ENCODE results near the gene FOXRED1.

Gene FOXRED1

DNA sequence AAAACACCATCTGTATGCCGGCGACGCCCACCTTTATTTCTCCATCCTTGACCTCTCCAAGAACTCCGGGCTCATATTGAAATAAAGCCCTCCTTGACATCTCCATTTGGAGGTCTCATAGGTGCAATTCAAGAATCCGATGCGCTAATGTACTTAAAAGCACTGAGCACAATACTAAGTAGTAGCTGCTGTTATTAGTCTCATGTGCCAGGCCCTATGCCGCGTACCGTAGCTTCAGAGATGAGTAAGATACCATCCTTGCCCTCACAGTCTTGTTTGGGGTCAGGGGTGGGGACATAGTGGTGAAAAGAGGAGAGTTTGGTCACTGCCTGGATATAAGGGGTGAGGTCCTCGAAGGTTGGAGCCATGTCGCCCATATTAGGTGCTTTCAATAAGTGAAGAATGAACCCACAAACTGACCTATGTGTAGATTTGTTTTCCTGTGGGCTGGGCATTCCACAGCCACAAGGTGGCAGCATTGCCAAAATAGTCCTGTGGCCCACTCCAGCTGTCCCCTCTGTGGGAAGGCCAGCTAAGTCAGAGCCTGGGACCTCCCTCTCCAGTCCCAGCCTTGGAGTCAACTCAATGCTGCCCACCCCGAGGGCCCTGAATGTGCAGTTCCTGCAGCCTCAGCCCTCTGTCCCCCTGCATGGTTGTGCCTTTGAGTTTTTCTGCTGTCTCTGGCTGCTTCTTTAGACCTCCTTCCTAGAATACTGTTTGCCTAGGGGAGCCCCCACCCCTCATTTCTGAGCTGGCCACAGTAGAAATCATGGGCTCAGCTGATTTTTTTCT is 41.4 kb downstream of the FOXRED1 start:
- Histone ChIP-seq H3K4me3 (ENCODE audit: control insufficient read depth in 1 of 7, extremely low read depth in 1 of 7, insufficient read depth in 4 of 7, low read depth in 2 of 7, low read length in 6 of 7) (no peak overlapping the region), H3K36me3 (ENCODE audit: control insufficient read depth in 4 of 4, insufficient read depth in 4 of 4, low read length in 3 of 4) (peaks cover 0 to 40% (median 11%) of the 10 kb centered on the region in 4 experiments), H3K4me1 (ENCODE audit: control extremely low read depth in 1 of 4, control insufficient read depth in 4 of 4, insufficient read depth in 4 of 4, low read length in 3 of 4) (peaks cover 3 to 50% (median 25%) of the 10 kb centered on the region in 4 experiments), H3K9me3 (ENCODE audit: control extremely low read depth in 1 of 5, control insufficient read depth in 4 of 5, insufficient read depth in 2 of 5, low read depth in 1 of 5, low read length in 4 of 5) (peaks cover 0 to under 1% (median 0%) of the 10 kb centered on the region in 5 experiments), H3K27ac (ENCODE audit: insufficient read depth in 1 of 2, low read depth in 1 of 2, low read length in 2 of 2, poor library complexity in 1 of 2, severe bottlenecking in 2 of 2) (no peak overlapping the region), H3K27me3 (replicated peaks in 2 of 5; ENCODE audit: control insufficient read depth in 4 of 5, insufficient read depth in 5 of 5, low read length in 4 of 5) (no peaks in the 10 kb centered on the region)
- peak; percentile 72 to 77 (median 75) for DNase-seq
- WGBS (ENCODE audit: insufficient coverage): 66% methylated on average over 12 of the region's 12 CpGs
- ChIA-PET POLR2A (interaction anchor here (0.5 to 1.3 kb wide), 3 partner anchors 83 to 110 kb away, joined by 3 to 4 read pairs (median 3); no protein-coding TSS in a partner anchor), CTCF (interaction anchor here (0.7 to 11.9 kb wide), 41 partner anchors 9 to 1035 kb away, joined by 3 to 105 read pairs (median 5); partner anchors contain the start of gene ST3GAL4)

- no peak for DNase-seq
These were observed 42.0 kb downstream of the FOXRED1 start for GRCh38 chr11:126310992-126311310.

GRCh38 chr11:126311401-126312291 is 42.7 kb downstream of the FOXRED1 start:
- 73% methylated on average over 9 of the region's 14 CpGs for WGBS (ENCODE audit: insufficient coverage)
- H3K27me3 ChIP-seq (replicated peaks in 2 of 5; ENCODE audit: control insufficient read depth in 4 of 5, insufficient read depth in 5 of 5, low read length in 4 of 5): no peaks in the 10 kb centered on the region
- ChIA-PET CTCF (interaction anchor here (0.7 to 11.9 kb wide), 40 partner anchors 7 to 1034 kb away, joined by 3 to 105 read pairs (median 5); partner anchors contain the start of gene ST3GAL4), POLR2A (interaction anchor here (1.2 kb wide), 1 partner anchor 105 kb away, joined by 4 read pairs; no protein-coding TSS in a partner anchor)
- H3K27ac ChIP-seq (ENCODE audit: insufficient read depth in 1 of 2, low read depth in 1 of 2, low read length in 2 of 2, poor library complexity in 1 of 2, severe bottlenecking in 2 of 2): no peak overlapping the region
- H3K36me3 ChIP-seq (ENCODE audit: control insufficient read depth in 4 of 4, insufficient read depth in 4 of 4, low read length in 3 of 4): peaks cover 0 to 42% (median 8%) of the 10 kb centered on the region in 4 experiments
- no peak overlapping the region for H3K4me3 ChIP-seq (ENCODE audit: control insufficient read depth in 1 of 7, extremely low read depth in 1 of 7, insufficient read depth in 4 of 7, low read depth in 2 of 7, low read length in 6 of 7)
- H3K4me1 ChIP-seq (ENCODE audit: control extremely low read depth in 1 of 4, control insufficient read depth in 4 of 4, insufficient read depth in 4 of 4, low read length in 3 of 4): peaks cover 3 to 50% (median 25%) of the 10 kb centered on the region in 4 experiments
- H3K9me3 ChIP-seq (ENCODE audit: control extremely low read depth in 1 of 5, control insufficient read depth in 4 of 5, insufficient read depth in 2 of 5, low read depth in 1 of 5, low read length in 4 of 5): peaks cover 0 to 2% (median 0%) of the 10 kb centered on the region in 5 experiments
- peak; percentile 25 to 84 (median 70) for DNase-seq

More at GRCh38 chr11:126310992-126311310, 42.0 kb downstream of the FOXRED1 start:
- POLR2A ChIA-PET: interaction anchor here (0.5 to 1.3 kb wide), 3 partner anchors 82 to 109 kb away, joined by 3 to 4 read pairs (median 3); no protein-coding TSS in a partner anchor
- Histone ChIP-seq H3K9me3 (ENCODE audit: control extremely low read depth in 1 of 5, control insufficient read depth in 4 of 5, insufficient read depth in 2 of 5, low read depth in 1 of 5, low read length in 4 of 5) (peaks cover 0 to 2% (median 0%) of the 10 kb centered on the region in 5 experiments), H3K36me3 (ENCODE audit: control insufficient read depth in 4 of 4, insufficient read depth in 4 of 4, low read length in 3 of 4) (peaks cover 0 to 42% (median 11%) of the 10 kb centered on the region in 4 experiments), H3K4me1 (ENCODE audit: control extremely low read depth in 1 of 4, control insufficient read depth in 4 of 4, insufficient read depth in 4 of 4, low read length in 3 of 4) (peaks cover 3 to 50% (median 25%) of the 10 kb centered on the region in 4 experiments), H3K27me3 (replicated peaks in 2 of 5; ENCODE audit: control insufficient read depth in 4 of 5, insufficient read depth in 5 of 5, low read length in 4 of 5) (no peaks in the 10 kb centered on the region), H3K27ac (ENCODE audit: insufficient read depth in 1 of 2, low read depth in 1 of 2, low read length in 2 of 2, poor library complexity in 1 of 2, severe bottlenecking in 2 of 2) (no peak overlapping the region), H3K4me3 (ENCODE audit: control insufficient read depth in 1 of 7, extremely low read depth in 1 of 7, insufficient read depth in 4 of 7, low read depth in 2 of 7, low read length in 6 of 7) (no peak overlapping the region)
- CTCF ChIA-PET: interaction anchor here (0.7 to 11.9 kb wide), 41 partner anchors 8 to 1034 kb away, joined by 3 to 105 read pairs (median 5); partner anchors contain the start of gene ST3GAL4
- WGBS (ENCODE audit: insufficient coverage): 51% methylated on average over 5 of the region's 6 CpGs

DNA sequence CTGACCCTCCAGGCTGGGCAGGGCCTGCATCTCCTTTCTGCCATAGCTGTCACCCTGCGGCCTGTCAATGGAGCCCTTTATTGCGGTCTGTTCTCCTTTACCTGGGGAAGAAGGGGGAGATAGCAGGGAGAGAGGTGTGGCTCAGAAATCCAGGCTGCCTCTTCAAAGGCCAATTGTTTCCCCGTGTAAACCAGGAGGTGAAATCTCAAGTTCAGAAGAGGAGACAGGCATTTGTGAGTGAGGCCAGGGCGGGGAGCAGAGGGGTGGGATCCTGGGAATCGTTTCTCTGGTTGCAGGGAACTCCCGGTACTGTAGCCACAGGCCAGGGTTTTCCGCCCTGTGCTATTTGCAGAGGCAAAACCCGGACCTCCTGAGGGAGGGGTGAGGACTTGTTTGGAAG is 44.0 kb downstream of the FOXRED1 start:
- Histone ChIP-seq H3K27me3 (replicated peaks in 2 of 5; ENCODE audit: control insufficient read depth in 4 of 5, insufficient read depth in 5 of 5, low read length in 4 of 5) (no peaks in the 10 kb centered on the region), H3K4me3 (ENCODE audit: control insufficient read depth in 1 of 7, extremely low read depth in 1 of 7, insufficient read depth in 4 of 7, low read depth in 2 of 7, low read length in 6 of 7) (no peak overlapping the region), H3K36me3 (ENCODE audit: control insufficient read depth in 4 of 4, insufficient read depth in 4 of 4, low read length in 3 of 4) (peaks cover 0 to 37% (median 8%) of the 10 kb centered on the region in 4 experiments), H3K4me1 (ENCODE audit: control extremely low read depth in 1 of 4, control insufficient read depth in 4 of 4, insufficient read depth in 4 of 4, low read length in 3 of 4) (peaks cover 8 to 57% (median 33%) of the 10 kb centered on the region in 4 experiments), H3K9me3 (ENCODE audit: control extremely low read depth in 1 of 5, control insufficient read depth in 4 of 5, insufficient read depth in 2 of 5, low read depth in 1 of 5, low read length in 4 of 5) (peaks cover 0 to 2% (median 0%) of the 10 kb centered on the region in 5 experiments), H3K27ac (ENCODE audit: insufficient read depth in 1 of 2, low read depth in 1 of 2, low read length in 2 of 2, poor library complexity in 1 of 2, severe bottlenecking in 2 of 2) (no peak overlapping the region)
- POLR2A ChIA-PET: interaction anchor here (0.6 kb wide), 1 partner anchor 166 kb away, joined by 4 read pairs; no protein-coding TSS in a partner anchor
- no peak for DNase-seq
- CTCF ChIA-PET: interaction anchor here (1.1 to 11.9 kb wide), 7 partner anchors 29 to 167 kb away, joined by 3 to 105 read pairs (median 20); partner anchors contain the start of gene ST3GAL4
- WGBS (ENCODE audit: insufficient coverage): 96% methylated on average over 5 of the region's 8 CpGs

DNA sequence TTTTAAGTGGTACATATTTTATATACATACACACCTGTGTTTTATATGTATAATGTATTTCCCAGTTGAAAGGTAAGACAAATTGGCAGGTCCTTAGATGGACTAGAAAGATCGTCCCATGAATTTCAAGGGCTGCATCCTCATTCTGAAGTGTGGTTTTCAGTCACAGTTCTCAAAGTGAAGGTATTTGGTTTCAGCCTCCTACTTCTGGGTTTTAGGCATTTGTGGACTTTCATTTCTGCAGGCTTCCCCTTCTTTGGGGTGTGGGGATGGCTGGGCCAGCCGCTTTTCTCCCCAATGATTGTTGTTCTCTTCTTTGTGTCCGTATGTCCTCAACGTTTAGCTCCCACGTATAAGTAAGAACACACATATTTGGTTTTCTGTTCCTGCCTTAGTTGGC is 44.9 kb downstream of the FOXRED1 start:
- WGBS (ENCODE audit: insufficient coverage): 88% methylated on average over 1 of the region's 5 CpGs
- Histone ChIP-seq H3K9me3 (ENCODE audit: control extremely low read depth in 1 of 5, control insufficient read depth in 4 of 5, insufficient read depth in 2 of 5, low read depth in 1 of 5, low read length in 4 of 5) (peaks cover 0 to 2% (median 0%) of the 10 kb centered on the region in 5 experiments), H3K4me1 (ENCODE audit: control extremely low read depth in 1 of 4, control insufficient read depth in 4 of 4, insufficient read depth in 4 of 4, low read length in 3 of 4) (peaks cover 15 to 64% (median 42%) of the 10 kb centered on the region in 4 experiments), H3K4me3 (ENCODE audit: control insufficient read depth in 1 of 7, extremely low read depth in 1 of 7, insufficient read depth in 4 of 7, low read depth in 2 of 7, low read length in 6 of 7) (no peak overlapping the region), H3K27me3 (replicated peaks in 2 of 5; ENCODE audit: control insufficient read depth in 4 of 5, insufficient read depth in 5 of 5, low read length in 4 of 5) (no peaks in the 10 kb centered on the region), H3K27ac (ENCODE audit: insufficient read depth in 1 of 2, low read depth in 1 of 2, low read length in 2 of 2, poor library complexity in 1 of 2, severe bottlenecking in 2 of 2) (no peak overlapping the region), H3K36me3 (ENCODE audit: control insufficient read depth in 4 of 4, insufficient read depth in 4 of 4, low read length in 3 of 4) (peaks cover 0 to 30% (median 5%) of the 10 kb centered on the region in 4 experiments)
- ChIA-PET CTCF (interaction anchor here (0.7 to 11.9 kb wide), 4 partner anchors 24 to 166 kb away, joined by 3 to 105 read pairs (median 12); no protein-coding TSS in a partner anchor), POLR2A (no interaction called here)
- DNase-seq: no peak

GRCh38 chr11:126317432-126317755 is 48.4 kb downstream of the FOXRED1 start:
- ChIA-PET CTCF (interaction anchor here (1.0 to 2.0 kb wide), 6 partner anchors 10 to 166 kb away, joined by 3 to 12 read pairs (median 4); no protein-coding TSS in a partner anchor), POLR2A (interaction anchor here (0.7 kb wide), 1 partner anchor 24 kb away, joined by 3 read pairs; no protein-coding TSS in a partner anchor)
- no peak for DNase-seq
- no peaks in the 10 kb centered on the region for H3K27me3 ChIP-seq (replicated peaks in 2 of 5; ENCODE audit: control insufficient read depth in 4 of 5, insufficient read depth in 5 of 5, low read length in 4 of 5)
- H3K4me1 ChIP-seq (ENCODE audit: control extremely low read depth in 1 of 4, control insufficient read depth in 4 of 4, insufficient read depth in 4 of 4, low read length in 3 of 4): peaks cover 18 to 66% (median 41%) of the 10 kb centered on the region in 4 experiments
- H3K36me3 ChIP-seq (ENCODE audit: control insufficient read depth in 4 of 4, insufficient read depth in 4 of 4, low read length in 3 of 4): peaks cover 0 to 21% (median 2%) of the 10 kb centered on the region in 4 experiments
- H3K9me3 ChIP-seq (ENCODE audit: control extremely low read depth in 1 of 5, control insufficient read depth in 4 of 5, insufficient read depth in 2 of 5, low read depth in 1 of 5, low read length in 4 of 5): peaks cover 0 to 2% (median 0%) of the 10 kb centered on the region in 5 experiments
- peak overlapping the region in 2 of 7 experiments; percentile 34 to 48 for H3K4me3 ChIP-seq (ENCODE audit: control insufficient read depth in 1 of 7, extremely low read depth in 1 of 7, insufficient read depth in 4 of 7, low read depth in 2 of 7, low read length in 6 of 7)
- 0% methylated on average over 1 of the region's 1 CpG for WGBS (ENCODE audit: insufficient coverage)
- H3K27ac ChIP-seq (ENCODE audit: insufficient read depth in 1 of 2, low read depth in 1 of 2, low read length in 2 of 2, poor library complexity in 1 of 2, severe bottlenecking in 2 of 2): no peak overlapping the region
